Skeletal muscle tissue (tissue), 4 donors: ENCODE measurements around the gene SIPA1L2. TPM values are rescaled to one million over a fixed set of nuclear protein-coding genes. Genes with fewer than 3 reads are reported as not detected.

Experiments
- H3K27ac ChIP-seq: one replicate; pipeline ENCODE4 v1.7.0; 2013; ENCODE audit warnings: mild to moderate bottlenecking, low read depth, low read length, inconsistent platforms
- H3K27me3 ChIP-seq, 3 donors: one replicate each; pipeline ENCODE4 v1.7.0; 2013; ENCODE audit warnings: low read length in 3 of 3; ENCODE audit not compliant: control insufficient read depth in 3 of 3, insufficient read depth in 3 of 3
- H3K36me3 ChIP-seq, 3 donors: one replicate each; pipeline ENCODE4 v1.7.0; 2013; ENCODE audit warnings: low read length in 3 of 3; ENCODE audit not compliant: control insufficient read depth in 3 of 3, insufficient read depth in 3 of 3
- H3K4me1 ChIP-seq, 3 donors: one replicate each; pipeline ENCODE4 v1.7.0; 2013; ENCODE audit warnings: low read length in 3 of 3, mild to moderate bottlenecking in 3 of 3; ENCODE audit not compliant: control insufficient read depth in 3 of 3, insufficient read depth in 3 of 3
- H3K4me3 ChIP-seq, 3 donors: one replicate each; pipeline ENCODE4 v1.7.0; 2013; ENCODE audit warnings: low read length in 3 of 3
- H3K9ac ChIP-seq, 3 donors: one replicate each; pipeline ENCODE4 v1.7.0; 2013; ENCODE audit warnings: low read length in 3 of 3, mild to moderate bottlenecking in 3 of 3, moderate library complexity in 2 of 3, low read depth in 1 of 3
- H3K9me3 ChIP-seq, 3 donors: one replicate each; pipeline ENCODE4 v1.7.0; 2013; ENCODE audit warnings: low read length in 3 of 3; ENCODE audit not compliant: control insufficient read depth in 3 of 3
- total RNA-seq: library from RNA; depleted of rRNA; stranded (reverse); fragments of >200 nt; gene quantifications from one replicate; pipeline ENCODE4 v1.2.3, GENCODE V29; 2014
- donor health status: Osteomylitis.

Gene SIPA1L2
- total RNA-seq, 1 donor from 2014 or later = 53.2 TPM

- no peaks in the 10 kb centered on the region for H3K36me3 ChIP-seq
- H3K9ac ChIP-seq = peak overlapping the region in 1 of 3 donors; percentile 14
- no peak overlapping the region for H3K27ac ChIP-seq
- no peaks in the 10 kb centered on the region for H3K9me3 ChIP-seq
- H3K27me3 ChIP-seq = no peaks in the 10 kb centered on the region
- H3K4me3 ChIP-seq = no peak overlapping the region
- peaks cover 9 to 32% (median 20%) of the 10 kb centered on the region in 3 donors for H3K4me1 ChIP-seq
Observed at GRCh38 chr1:232593717-232594502, 36.0 kb downstream of the SIPA1L2 start.

- H3K9ac ChIP-seq = no peak overlapping the region
- H3K4me3 ChIP-seq = no peak overlapping the region
- H3K36me3 ChIP-seq = no peaks in the 10 kb centered on the region
- peaks cover 9 to 29% (median 20%) of the 10 kb centered on the region in 3 donors for H3K4me1 ChIP-seq
- H3K9me3 ChIP-seq = no peaks in the 10 kb centered on the region
- no peaks in the 10 kb centered on the region for H3K27me3 ChIP-seq
- H3K27ac ChIP-seq = peak overlapping the region; percentile 52
Observed at GRCh38 chr1:232591344-232591743, 38.6 kb downstream of the SIPA1L2 start.

- Histone ChIP-seq H3K4me1 (peaks cover 9 to 29% (median 20%) of the 10 kb centered on the region in 3 donors), H3K9me3 (no peaks in the 10 kb centered on the region), H3K36me3 (no peaks in the 10 kb centered on the region), H3K9ac (no peak overlapping the region), H3K4me3 (no peak overlapping the region), H3K27me3 (no peaks in the 10 kb centered on the region), H3K27ac (peak overlapping the region; percentile 52)
Observed at GRCh38 chr1:232590744-232591082, 39.2 kb downstream of the SIPA1L2 start.

- H3K9ac ChIP-seq = no peak overlapping the region
- H3K27ac ChIP-seq = peak overlapping the region; percentile 36
- H3K9me3 ChIP-seq = no peaks in the 10 kb centered on the region
- H3K27me3 ChIP-seq = no peaks in the 10 kb centered on the region
- H3K36me3 ChIP-seq = no peaks in the 10 kb centered on the region
- peaks cover 9 to 29% (median 20%) of the 10 kb centered on the region in 3 donors for H3K4me1 ChIP-seq
- no peak overlapping the region for H3K4me3 ChIP-seq
Observed at GRCh38 chr1:232589812-232590743, 39.9 kb downstream of the SIPA1L2 start.

GRCh38 chr1:232589111-232589811 is 40.7 kb downstream of the SIPA1L2 start:
- no peak overlapping the region for H3K9ac ChIP-seq
- no peaks in the 10 kb centered on the region for H3K27me3 ChIP-seq
- H3K36me3 ChIP-seq = no peaks in the 10 kb centered on the region
- peaks cover 9 to 28% (median 20%) of the 10 kb centered on the region in 3 donors for H3K4me1 ChIP-seq
- no peak overlapping the region for H3K4me3 ChIP-seq
- no peak overlapping the region for H3K27ac ChIP-seq
- no peaks in the 10 kb centered on the region for H3K9me3 ChIP-seq

GRCh38 chr1:232587141-232588008 is 42.6 kb downstream of the SIPA1L2 start:
- Histone ChIP-seq H3K27me3 (no peaks in the 10 kb centered on the region), H3K27ac (no peak overlapping the region), H3K4me3 (no peak overlapping the region), H3K9me3 (no peaks in the 10 kb centered on the region), H3K4me1 (peaks cover 9 to 24% (median 20%) of the 10 kb centered on the region in 3 donors), H3K9ac (no peak overlapping the region), H3K36me3 (no peaks in the 10 kb centered on the region)

GRCh38 chr1:232586679-232587078 is 43.3 kb downstream of the SIPA1L2 start:
- peaks cover 9 to 24% (median 20%) of the 10 kb centered on the region in 3 donors for H3K4me1 ChIP-seq
- H3K27me3 ChIP-seq = no peaks in the 10 kb centered on the region
- no peak overlapping the region for H3K4me3 ChIP-seq
- H3K27ac ChIP-seq = no peak overlapping the region
- no peak overlapping the region for H3K9ac ChIP-seq
- no peaks in the 10 kb centered on the region for H3K36me3 ChIP-seq
- H3K9me3 ChIP-seq = no peaks in the 10 kb centered on the region

DNA sequence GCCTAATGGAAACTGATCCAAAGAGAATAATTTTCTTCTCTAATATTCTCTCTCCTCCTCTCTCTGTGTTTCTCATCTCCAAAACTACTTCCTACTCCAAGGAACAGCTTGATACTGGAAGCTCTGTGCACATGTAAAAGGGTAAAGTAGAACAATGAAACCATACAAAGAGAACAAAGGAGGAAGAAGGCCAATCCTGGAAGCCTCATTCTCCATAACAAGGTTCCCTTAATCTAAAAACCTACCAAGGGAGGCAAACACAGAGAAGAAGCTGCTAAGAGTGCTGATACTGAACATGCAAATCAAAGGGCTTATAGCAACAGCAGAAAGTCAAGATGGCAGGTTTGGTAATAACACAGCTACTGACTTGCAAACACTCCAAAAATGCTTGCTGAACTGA is 44.4 kb downstream of the SIPA1L2 start:
- H3K27ac ChIP-seq = no peak overlapping the region
- no peaks in the 10 kb centered on the region for H3K36me3 ChIP-seq
- H3K27me3 ChIP-seq = no peaks in the 10 kb centered on the region
- H3K4me3 ChIP-seq = no peak overlapping the region
- peaks cover 3 to 16% (median 13%) of the 10 kb centered on the region in 3 donors for H3K4me1 ChIP-seq
- H3K9me3 ChIP-seq = no peaks in the 10 kb centered on the region
- no peak overlapping the region for H3K9ac ChIP-seq

DNA sequence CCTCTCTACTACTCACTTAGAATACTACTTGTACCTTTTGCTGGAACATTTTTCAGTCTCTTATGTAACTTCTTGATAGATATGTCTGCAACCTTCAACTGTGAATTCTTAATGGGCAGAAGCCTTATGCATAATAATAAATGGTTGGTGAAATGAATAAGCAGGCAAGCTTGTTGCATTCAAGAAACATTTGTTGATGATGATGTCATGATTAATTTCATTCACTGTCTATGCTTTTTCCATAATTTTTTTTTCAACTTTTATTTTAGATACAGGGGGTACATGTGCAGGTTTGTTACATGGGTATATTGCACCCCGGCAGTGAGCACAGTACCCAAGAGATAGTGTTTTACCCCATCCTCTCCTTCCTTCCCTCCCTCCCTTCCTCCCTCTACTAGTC is 48.0 kb downstream of the SIPA1L2 start:
- no peak overlapping the region for H3K27ac ChIP-seq
- no peaks in the 10 kb centered on the region for H3K36me3 ChIP-seq
- H3K9ac ChIP-seq = no peak overlapping the region
- peaks cover 0 to 6% (median 0%) of the 10 kb centered on the region in 3 donors for H3K4me1 ChIP-seq
- no peak overlapping the region for H3K4me3 ChIP-seq
- H3K27me3 ChIP-seq = no peaks in the 10 kb centered on the region
- H3K9me3 ChIP-seq = no peaks in the 10 kb centered on the region
